DOHH2 (cell line): ENCODE data around the gene KRT84.

Source experiments
- H3F3A ChIP-seq: fragments of 200-600 bp; sonication (generic), shearing (Covaris generic); 2 replicates; pipeline ENCODE4 v1.6.0; 2016; ENCODE audit warnings: antibody characterized with exemption, mild to moderate bottlenecking; ENCODE audit not compliant: control insufficient read depth, insufficient read depth
- H3K27ac ChIP-seq: fragments of 200-600 bp; sonication (generic); 2 replicates; pipeline ENCODE4 v1.5.1; 2014; ENCODE audit warnings: low read depth, mild to moderate bottlenecking, low read length, moderate library complexity
- H3K27me3 ChIP-seq: fragments of 200-600 bp; sonication (generic); 2 replicates; pipeline ENCODE4 v1.6.1; 2014; ENCODE audit warnings: mild to moderate bottlenecking, low read length, mixed read lengths; ENCODE audit not compliant: control insufficient read depth
- H3K36me3 ChIP-seq: fragments of 200-600 bp; sonication (generic); 2 replicates; pipeline ENCODE4 v1.6.1; 2014; ENCODE audit warnings: mild to moderate bottlenecking, low read length, moderate library complexity, mixed read lengths; ENCODE audit not compliant: control insufficient read depth
- H3K4me1 ChIP-seq: fragments of 200-600 bp; sonication (generic); 2 replicates; pipeline ENCODE4 v1.6.1; 2014; ENCODE audit warnings: mild to moderate bottlenecking, low read length, mixed read lengths; ENCODE audit not compliant: control insufficient read depth
- H3K4me2 ChIP-seq: fragments of 200-600 bp; sonication (generic); 2 replicates; pipeline ENCODE4 v1.6.0; 2014; ENCODE audit warnings: mild to moderate bottlenecking, low read length, moderate library complexity
- H3K4me3 ChIP-seq: fragments of 200-600 bp; sonication (generic); 2 replicates; pipeline ENCODE4 v1.5.1; 2014; ENCODE audit warnings: mild to moderate bottlenecking, low read length, mixed read lengths
- H3K79me2 ChIP-seq: fragments of 200-600 bp; sonication (generic); 2 replicates; pipeline ENCODE4 v1.6.1; 2014; ENCODE audit warnings: mild to moderate bottlenecking, low read length, mixed read lengths; ENCODE audit not compliant: control insufficient read depth
- H3K9me2 ChIP-seq: fragments of 200-600 bp; sonication (generic); replicated peaks from 2 replicates; pipeline ENCODE4 v1.6.1; 2014; ENCODE audit warnings: mild to moderate bottlenecking, low read length, mixed read lengths; ENCODE audit not compliant: control insufficient read depth
- H3K9me3 ChIP-seq: fragments of 200-600 bp; sonication (generic); 2 replicates; pipeline ENCODE4 v1.6.1; 2014; ENCODE audit warnings: antibody characterized with exemption, low read length, mixed read lengths; ENCODE audit not compliant: control insufficient read depth, insufficient read depth
- H4K20me1 ChIP-seq: fragments of 200-600 bp; sonication (generic); 2 replicates; pipeline ENCODE4 v1.6.0; 2014; ENCODE audit warnings: low read depth, mild to moderate bottlenecking, antibody characterized with exemption, low read length, moderate library complexity; ENCODE audit not compliant: control insufficient read depth, insufficient read depth
- CTCF ChIP-seq: fragments of 200-600 bp; sonication (generic); IDR thresholded peaks from one replicate; pipeline ENCODE4 v1.5.1; 2014; ENCODE audit warnings: antibody characterized with exemption, mild to moderate bottlenecking, low read depth, low read length; ENCODE audit not compliant: poor library complexity, severe bottlenecking
- EZH2phosphoT487 ChIP-seq: fragments of 200-600 bp; sonication (generic); IDR thresholded peaks from 2 replicates; pipeline ENCODE4 v1.6.1; 2017; ENCODE audit warnings: borderline replicate concordance, mild to moderate bottlenecking, antibody characterized with exemption, low read length, moderate library complexity, mixed read lengths

Gene KRT84

GRCh38 chr12:52391618-52392002, 6.2 kb upstream of the KRT84 start:
- no peaks in the 10 kb centered on the region for H3K36me3 ChIP-seq
- no peak overlapping the region for H3K27ac ChIP-seq
- TF ChIP-seq EZH2phosphoT487 = no peak
- no peak for TF ChIP-seq CTCF
- no peak overlapping the region for H3K4me2 ChIP-seq
- no peaks in the 10 kb centered on the region for H4K20me1 ChIP-seq
- H3K9me2 ChIP-seq = no peaks in the 10 kb centered on the region
- no peaks in the 10 kb centered on the region for H3K9me3 ChIP-seq
- H3K27me3 ChIP-seq = peaks cover 10% of the 10 kb centered on the region; the same call in 1 of the 2 replicates
- no peaks in the 10 kb centered on the region for H3F3A ChIP-seq
- no peaks in the 10 kb centered on the region for H3K4me1 ChIP-seq
- H3K4me3 ChIP-seq = no peak overlapping the region
- no peaks in the 10 kb centered on the region for H3K79me2 ChIP-seq

GRCh38 chr12:52390739-52391617, 5.5 kb upstream of the KRT84 start:
- no peaks in the 10 kb centered on the region for H3K4me1 ChIP-seq
- no peaks in the 10 kb centered on the region for H3K36me3 ChIP-seq
- H3K27me3 ChIP-seq = peaks cover 10% of the 10 kb centered on the region; the same call in 1 of the 2 replicates
- H3K4me2 ChIP-seq = no peak overlapping the region
- no peak overlapping the region for H3K4me3 ChIP-seq
- TF ChIP-seq EZH2phosphoT487 (no peak), CTCF (peak; percentile 68)
- no peaks in the 10 kb centered on the region for H3K9me3 ChIP-seq
- H4K20me1 ChIP-seq = no peaks in the 10 kb centered on the region
- no peaks in the 10 kb centered on the region for H3K9me2 ChIP-seq
- H3F3A ChIP-seq = no peaks in the 10 kb centered on the region
- H3K79me2 ChIP-seq = no peaks in the 10 kb centered on the region
- no peak overlapping the region for H3K27ac ChIP-seq

- no peaks in the 10 kb centered on the region for H3K4me1 ChIP-seq
- peaks cover 10% of the 10 kb centered on the region; the same call in 1 of the 2 replicates for H3K27me3 ChIP-seq
- no peaks in the 10 kb centered on the region for H3K36me3 ChIP-seq
- no peaks in the 10 kb centered on the region for H3K9me2 ChIP-seq
- H3K9me3 ChIP-seq = no peaks in the 10 kb centered on the region
- H3K79me2 ChIP-seq = no peaks in the 10 kb centered on the region
- no peak overlapping the region for H3K4me3 ChIP-seq
- no peaks in the 10 kb centered on the region for H3F3A ChIP-seq
- no peaks in the 10 kb centered on the region for H4K20me1 ChIP-seq
- TF ChIP-seq CTCF (no peak), EZH2phosphoT487 (no peak)
- no peak overlapping the region for H3K27ac ChIP-seq
- H3K4me2 ChIP-seq = no peak overlapping the region
Measured at GRCh38 chr12:52389313-52390207, 4.1 kb upstream of the KRT84 start.
